GM12874 (cell line): ENCODE data around the gene ATP9A.

ENCODE experiments used
- TF ChIP-seq, protein P1 (sequence below): IDR thresholded peaks from 2 replicates; pipeline ENCODE4 v1.5.1; 2011; ENCODE audit warnings: low read depth, mild to moderate bottlenecking, control low read depth, low read length, moderate library complexity; ENCODE audit not compliant: insufficient read depth

The ATP9A gene

DNA sequence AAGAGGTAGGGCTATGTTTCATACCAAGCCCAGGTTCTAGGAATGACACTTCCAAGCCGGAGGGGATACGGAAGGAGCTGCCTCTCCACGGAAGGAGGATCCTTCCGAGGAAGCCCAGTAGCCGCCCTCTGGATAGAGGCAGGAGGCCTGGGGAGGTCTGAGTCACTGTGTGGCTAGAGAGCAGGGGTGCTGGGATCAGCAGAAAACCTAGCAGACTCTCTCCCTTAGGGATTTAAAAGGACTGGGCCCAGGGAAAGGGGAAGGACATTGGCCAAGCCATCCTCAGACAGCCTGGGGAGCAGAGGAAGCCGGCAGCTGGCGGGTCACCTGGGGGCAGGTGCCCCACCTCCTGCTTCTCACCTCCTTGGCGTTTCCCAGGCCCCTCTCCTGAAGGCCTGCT is 189.1 kb downstream of the ATP9A start:
- TF ChIP-seq, protein P1, sequence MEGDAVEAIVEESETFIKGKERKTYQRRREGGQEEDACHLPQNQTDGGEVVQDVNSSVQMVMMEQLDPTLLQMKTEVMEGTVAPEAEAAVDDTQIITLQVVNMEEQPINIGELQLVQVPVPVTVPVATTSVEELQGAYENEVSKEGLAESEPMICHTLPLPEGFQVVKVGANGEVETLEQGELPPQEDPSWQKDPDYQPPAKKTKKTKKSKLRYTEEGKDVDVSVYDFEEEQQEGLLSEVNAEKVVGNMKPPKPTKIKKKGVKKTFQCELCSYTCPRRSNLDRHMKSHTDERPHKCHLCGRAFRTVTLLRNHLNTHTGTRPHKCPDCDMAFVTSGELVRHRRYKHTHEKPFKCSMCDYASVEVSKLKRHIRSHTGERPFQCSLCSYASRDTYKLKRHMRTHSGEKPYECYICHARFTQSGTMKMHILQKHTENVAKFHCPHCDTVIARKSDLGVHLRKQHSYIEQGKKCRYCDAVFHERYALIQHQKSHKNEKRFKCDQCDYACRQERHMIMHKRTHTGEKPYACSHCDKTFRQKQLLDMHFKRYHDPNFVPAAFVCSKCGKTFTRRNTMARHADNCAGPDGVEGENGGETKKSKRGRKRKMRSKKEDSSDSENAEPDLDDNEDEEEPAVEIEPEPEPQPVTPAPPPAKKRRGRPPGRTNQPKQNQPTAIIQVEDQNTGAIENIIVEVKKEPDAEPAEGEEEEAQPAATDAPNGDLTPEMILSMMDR, result no peak

DNA sequence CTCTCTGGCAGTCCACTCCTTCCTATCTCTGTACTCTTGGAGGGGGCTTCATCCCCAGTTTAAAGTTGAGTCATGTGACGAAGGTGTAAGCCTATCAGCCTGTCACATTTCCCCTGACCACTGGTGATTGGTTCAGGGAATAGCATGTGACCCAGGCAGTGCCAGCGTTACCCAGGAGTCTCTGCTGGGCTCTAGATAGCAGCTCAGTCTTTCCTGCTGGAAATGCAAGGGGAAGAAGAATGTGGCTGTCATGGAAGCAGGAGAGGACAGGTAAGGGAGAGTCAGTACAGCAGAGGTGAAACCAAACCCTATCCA is 190.1 kb downstream of the ATP9A start:
- TF ChIP-seq, protein P1, result no peak

DNA sequence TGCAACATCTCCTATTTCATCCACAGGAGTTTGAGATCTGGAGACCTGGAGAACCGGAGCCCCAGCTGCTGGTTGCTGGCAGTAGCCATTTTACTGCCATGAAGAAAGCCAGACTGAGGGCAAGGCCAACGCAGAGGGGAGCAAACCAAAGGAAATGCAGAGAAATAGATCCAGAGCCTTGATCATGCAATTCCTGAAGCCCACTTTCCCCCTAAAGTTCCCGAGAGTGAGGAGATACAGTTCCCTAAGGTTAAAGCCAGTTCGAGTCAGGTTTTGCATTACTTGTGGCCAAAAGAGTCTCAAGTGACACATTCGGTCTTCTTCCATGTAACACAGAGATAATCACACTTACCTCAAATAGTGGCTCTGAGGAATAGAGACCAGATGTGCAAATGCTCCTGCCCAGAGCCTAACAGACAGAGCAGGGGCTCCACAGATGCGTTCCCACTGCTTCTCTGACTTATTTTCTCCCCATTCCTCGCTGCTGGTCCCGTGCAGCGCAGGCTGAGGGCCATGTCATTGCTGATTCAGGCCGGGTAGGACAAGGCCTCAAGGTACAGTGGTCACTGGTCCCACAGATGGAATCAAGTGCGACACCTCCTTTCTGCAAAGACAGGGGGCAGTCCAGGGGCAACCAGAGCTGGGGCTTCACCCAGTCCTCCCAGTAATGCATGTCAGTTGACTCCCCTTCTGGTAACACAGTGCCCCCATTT is 190.6 kb downstream of the ATP9A start:
- TF ChIP-seq, protein P1, result no peak

DNA sequence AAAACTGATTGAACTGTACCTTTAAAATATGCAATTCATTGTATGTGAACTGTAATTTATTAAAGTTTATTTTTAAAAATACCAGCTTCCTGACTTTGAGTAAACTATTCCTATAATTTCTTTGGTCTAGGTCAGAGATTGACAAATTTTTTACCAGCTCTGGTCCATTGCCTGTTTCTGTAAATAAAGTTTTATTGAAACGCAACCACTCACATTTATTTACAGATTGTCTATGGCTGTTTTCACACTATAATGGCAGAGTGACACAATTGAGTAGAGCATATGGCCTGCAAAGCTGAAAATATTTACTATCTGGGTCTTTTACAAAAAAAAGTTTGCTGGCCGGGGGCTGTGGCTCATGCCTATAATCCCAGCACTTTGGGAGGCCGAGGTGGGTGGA is 192.7 kb downstream of the ATP9A start:
- TF ChIP-seq, protein P1, result no peak

DNA sequence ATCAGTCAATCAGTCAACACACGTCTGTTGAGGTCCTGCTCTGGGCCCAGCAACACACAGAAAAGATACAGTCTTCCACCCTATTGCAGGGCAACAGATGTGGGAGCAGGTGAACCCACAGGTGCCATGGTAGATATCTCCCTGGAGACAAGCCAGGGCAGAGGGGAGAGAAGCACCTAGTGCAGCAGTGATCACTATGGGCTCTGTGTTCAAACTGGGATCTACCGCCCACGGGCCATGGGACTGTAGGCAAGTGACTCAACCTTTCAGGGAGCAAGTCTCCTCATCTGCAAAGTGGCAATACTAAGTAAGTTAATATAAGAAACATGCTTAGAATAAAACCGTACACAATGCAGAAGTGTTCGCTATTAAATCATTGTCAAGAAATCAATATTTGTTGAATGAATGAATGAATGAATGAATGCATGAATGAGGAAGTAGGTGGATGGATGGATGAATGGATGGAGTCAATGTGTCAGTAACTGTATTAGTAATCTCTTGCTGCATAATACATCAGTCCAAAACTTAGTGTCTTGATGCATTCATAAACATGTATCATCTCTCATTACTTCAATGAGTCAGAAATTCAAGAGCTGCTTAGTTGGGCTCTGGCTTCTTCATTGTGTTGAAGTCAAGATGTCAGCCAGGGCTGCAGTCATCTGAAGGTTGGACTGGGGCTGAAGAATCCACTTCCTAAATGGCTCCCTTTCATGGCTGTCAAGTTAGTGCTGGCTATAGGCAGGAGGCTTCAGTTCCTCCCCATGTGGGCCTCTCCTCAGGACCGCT is 193.7 kb downstream of the ATP9A start:
- TF ChIP-seq, protein P1, result no peak

DNA sequence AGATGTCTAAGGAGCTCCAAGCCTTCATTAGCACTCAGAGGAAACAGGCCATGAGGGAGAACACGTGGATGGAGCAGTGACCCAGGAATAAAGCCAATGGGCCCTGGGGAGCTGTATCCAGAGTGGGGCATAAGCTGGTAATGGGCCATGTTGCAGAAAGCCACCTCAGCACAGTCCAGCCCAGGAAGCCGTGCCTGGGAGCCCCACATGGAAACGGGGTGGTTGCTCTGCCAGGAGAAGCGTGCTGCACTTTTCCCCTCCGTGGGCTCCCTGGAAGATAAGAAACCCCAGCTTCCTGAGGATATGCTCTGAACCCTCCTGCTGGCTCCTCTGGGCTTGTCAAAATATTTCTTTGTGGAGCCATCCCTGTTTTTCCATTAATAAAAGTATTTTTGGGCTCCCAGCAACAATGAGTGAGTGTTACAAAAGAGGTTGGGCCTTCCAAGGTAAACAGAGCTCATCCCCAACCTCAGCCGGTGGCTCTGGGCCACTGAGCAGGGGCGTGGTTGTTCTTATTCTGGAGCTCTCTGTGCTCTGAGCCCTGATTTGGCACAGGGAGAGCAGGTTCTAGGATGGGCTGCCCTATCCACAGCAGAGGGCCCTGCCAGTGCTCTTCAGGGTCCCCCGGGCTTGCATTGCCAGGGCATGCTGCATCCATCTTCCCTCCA is 194.5 kb downstream of the ATP9A start:
- TF ChIP-seq, protein P1, result no peak

DNA sequence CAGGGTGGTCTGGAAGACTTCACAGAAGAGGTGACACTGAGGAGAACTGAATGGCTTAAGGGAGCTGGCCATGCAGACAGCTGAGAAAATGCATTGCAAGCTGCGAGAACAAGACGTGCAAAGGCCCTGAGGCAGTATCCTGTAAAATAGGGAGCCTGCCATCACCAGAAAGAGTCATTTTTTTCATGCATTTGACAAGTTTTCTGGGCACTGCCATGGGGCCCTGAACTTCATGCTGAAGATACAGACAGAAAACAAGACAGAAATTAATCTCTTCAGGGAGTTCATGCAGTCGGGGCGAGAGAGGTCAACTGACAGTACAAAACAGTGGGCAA is 196.8 kb downstream of the ATP9A start:
- TF ChIP-seq, protein P1, result no peak
